Large intestine (tissue), 3 donors: ENCODE results near the gene SAP30L. TPM values are rescaled to one million over a fixed set of nuclear protein-coding genes. Genes with fewer than 3 reads are reported as not detected.

Experiments used
- DNase-seq, 2 donors: peaks; one replicate each; pipeline versions ENCODE4 v3.0.0 to v3.0.0-alpha.2; 2013
- H3K27ac ChIP-seq: one replicate; pipeline ENCODE4 v1.5.1; 2013; ENCODE audit warnings: low read length
- H3K27me3 ChIP-seq: 2 replicates; pipeline ENCODE4 v1.6.1; 2013; ENCODE audit warnings: low read length; ENCODE audit not compliant: control insufficient read depth, insufficient read depth
- H3K36me3 ChIP-seq: 2 replicates; pipeline ENCODE4 v1.6.1; 2013; ENCODE audit warnings: low read length; ENCODE audit not compliant: control insufficient read depth, insufficient read depth
- H3K4me1 ChIP-seq: one replicate; pipeline ENCODE4 v1.6.1; 2013; ENCODE audit warnings: low read length; ENCODE audit not compliant: control insufficient read depth, insufficient read depth
- H3K4me3 ChIP-seq: one replicate; pipeline ENCODE4 v1.5.1; 2013; ENCODE audit warnings: low read length
- H3K9me3 ChIP-seq: one replicate; pipeline ENCODE4 v1.6.1; 2013; ENCODE audit warnings: mild to moderate bottlenecking, low read depth, low read length, moderate library complexity; ENCODE audit not compliant: control insufficient read depth
- WGBS: methylation state at CpG from one replicate; pipeline ENCODE4 v1.1.5; 2013; ENCODE audit warnings: low lambda C conversion rate; ENCODE audit not compliant: insufficient coverage; 5-methylcytosine and 5-hydroxymethylcytosine counted together
- polyA plus RNA-seq: library from polyadenylated mRNA; unstranded; fragments of 120-200 nt; gene quantifications from one replicate; pipeline ENCODE4 v1.2.1, GENCODE V29; 2013

The SAP30L gene
- polyA plus RNA-seq, 1 donor: 39.2 TPM

DNA sequence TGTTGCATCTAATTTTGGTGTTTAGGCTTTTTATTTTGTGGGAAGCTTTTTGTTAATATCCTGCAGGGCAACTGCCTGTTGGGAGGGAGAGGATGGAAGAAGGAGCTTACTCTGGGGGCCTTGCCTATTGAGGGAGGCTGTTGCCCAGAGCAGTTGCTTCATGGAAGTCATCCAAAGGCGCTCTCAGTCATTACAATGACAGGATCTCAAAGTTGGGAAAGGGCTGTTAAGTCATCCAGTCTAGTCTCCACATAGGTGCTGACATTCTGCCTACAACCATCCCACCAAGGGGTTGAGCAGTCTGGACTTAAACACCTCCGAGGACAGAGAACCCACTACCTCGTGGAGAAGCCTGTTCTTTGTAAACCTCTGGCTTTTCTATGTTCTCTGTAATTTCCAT, 13.2 kb downstream of the SAP30L start:
- no peaks in the 10 kb centered on the region for H3K9me3 ChIP-seq
- H3K27me3 ChIP-seq: no peaks in the 10 kb centered on the region
- 100% methylated on average over 1 of the region's 3 CpGs for WGBS
- no peak overlapping the region for H3K4me3 ChIP-seq
- H3K27ac ChIP-seq: no peak overlapping the region
- no peak for DNase-seq
- peaks cover 45% of the 10 kb centered on the region for H3K36me3 ChIP-seq
- H3K4me1 ChIP-seq: no peaks in the 10 kb centered on the region

GRCh38 chr5:154460172-154460571, 14.4 kb downstream of the SAP30L start:
- Histone ChIP-seq H3K27me3 (no peaks in the 10 kb centered on the region), H3K9me3 (no peaks in the 10 kb centered on the region), H3K27ac (no peak overlapping the region), H3K36me3 (peaks cover 34% of the 10 kb centered on the region), H3K4me1 (no peaks in the 10 kb centered on the region), H3K4me3 (no peak overlapping the region)
- 90% methylated on average over 2 of the region's 4 CpGs for WGBS
- no peak for DNase-seq

DNA sequence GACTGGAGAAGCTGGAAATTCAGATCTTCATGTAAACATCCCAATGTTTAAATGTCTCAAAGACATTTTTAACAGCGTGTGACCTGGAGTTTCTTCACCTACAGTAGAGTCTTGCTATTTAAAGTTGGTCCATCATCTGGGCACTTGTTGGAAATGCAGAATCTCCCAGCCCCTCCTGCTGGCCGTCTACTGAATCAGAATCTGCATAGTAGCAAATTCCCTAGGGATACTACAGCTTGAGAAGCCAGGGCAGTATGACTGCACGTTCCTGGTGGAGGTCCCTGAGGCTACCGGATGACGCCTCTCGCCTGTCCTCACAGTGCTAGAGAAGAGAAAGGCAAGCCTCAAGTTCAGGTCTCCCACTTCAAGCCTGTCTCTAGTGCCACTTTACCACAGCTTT, 15.7 kb downstream of the SAP30L start:
- Histone ChIP-seq H3K27me3 (no peaks in the 10 kb centered on the region), H3K27ac (no peak overlapping the region), H3K9me3 (no peaks in the 10 kb centered on the region), H3K4me1 (peaks cover 8% of the 10 kb centered on the region), H3K36me3 (peaks cover 23% of the 10 kb centered on the region), H3K4me3 (no peak overlapping the region)
- DNase-seq: no peak
- WGBS: no CpG with 5 or more reads among the region's 6 CpGs

DNA sequence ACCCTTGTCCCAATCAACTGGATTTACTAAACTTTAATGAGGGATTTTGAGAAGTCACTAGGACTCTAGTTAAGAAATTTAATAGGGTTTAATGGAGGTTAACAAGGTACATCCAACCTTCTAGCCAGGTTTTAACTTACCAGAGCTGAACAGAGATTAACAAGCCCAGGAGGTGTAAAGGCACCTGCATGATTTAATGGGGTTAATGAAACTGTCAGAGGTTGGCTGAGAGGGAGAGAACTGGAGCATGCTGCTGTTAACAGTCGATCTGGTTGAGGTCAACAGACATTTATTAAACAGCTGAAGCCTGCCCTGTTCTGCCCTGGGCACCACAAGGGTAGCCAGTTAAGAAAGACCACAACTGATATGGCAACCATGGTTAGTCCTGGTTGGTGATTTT, 18.6 kb downstream of the SAP30L start:
- Histone ChIP-seq H3K36me3 (no peaks in the 10 kb centered on the region), H3K9me3 (no peaks in the 10 kb centered on the region), H3K27ac (no peak overlapping the region), H3K4me1 (peaks cover 19% of the 10 kb centered on the region), H3K4me3 (no peak overlapping the region), H3K27me3 (peaks cover 5% of the 10 kb centered on the region)
- no CpG with 5 or more reads among the region's 1 CpG for WGBS
- DNase-seq: no peak

DNA sequence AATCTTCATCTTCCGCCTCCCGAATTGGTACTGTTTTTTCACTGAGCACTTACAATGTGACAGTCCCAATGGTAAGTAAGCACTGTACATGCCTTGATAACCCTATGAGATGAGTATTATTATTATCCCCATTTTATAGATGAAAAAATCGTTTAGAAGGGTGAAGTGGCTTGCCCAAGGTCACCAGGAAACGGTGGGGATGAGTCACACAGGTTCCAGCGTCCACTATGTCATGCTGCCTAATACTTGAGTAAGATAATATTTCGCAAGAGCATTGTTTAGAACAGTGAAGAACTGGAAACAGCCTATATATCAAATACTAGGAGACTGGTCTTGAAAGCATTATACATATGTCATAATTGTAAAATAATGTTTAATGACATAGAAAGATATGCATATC, 19.4 kb downstream of the SAP30L start:
- WGBS: no CpG with 5 or more reads among the region's 6 CpGs
- H3K4me1 ChIP-seq: peaks cover 19% of the 10 kb centered on the region
- no peaks in the 10 kb centered on the region for H3K9me3 ChIP-seq
- DNase-seq: peak in 1 of 2 donors; percentile 67
- H3K27ac ChIP-seq: no peak overlapping the region
- no peak overlapping the region for H3K4me3 ChIP-seq
- H3K27me3 ChIP-seq: peaks cover 11% of the 10 kb centered on the region
- H3K36me3 ChIP-seq: no peaks in the 10 kb centered on the region

GRCh38 chr5:154466147-154466546, 20.4 kb downstream of the SAP30L start:
- Histone ChIP-seq H3K4me1 (peaks cover 19% of the 10 kb centered on the region), H3K9me3 (no peaks in the 10 kb centered on the region), H3K4me3 (no peak overlapping the region), H3K27ac (peak overlapping the region; percentile 70), H3K36me3 (no peaks in the 10 kb centered on the region), H3K27me3 (peaks cover 19% of the 10 kb centered on the region)
- no CpG with 5 or more reads among the region's 5 CpGs for WGBS
- peak; percentile 74 to 92 for DNase-seq

DNA sequence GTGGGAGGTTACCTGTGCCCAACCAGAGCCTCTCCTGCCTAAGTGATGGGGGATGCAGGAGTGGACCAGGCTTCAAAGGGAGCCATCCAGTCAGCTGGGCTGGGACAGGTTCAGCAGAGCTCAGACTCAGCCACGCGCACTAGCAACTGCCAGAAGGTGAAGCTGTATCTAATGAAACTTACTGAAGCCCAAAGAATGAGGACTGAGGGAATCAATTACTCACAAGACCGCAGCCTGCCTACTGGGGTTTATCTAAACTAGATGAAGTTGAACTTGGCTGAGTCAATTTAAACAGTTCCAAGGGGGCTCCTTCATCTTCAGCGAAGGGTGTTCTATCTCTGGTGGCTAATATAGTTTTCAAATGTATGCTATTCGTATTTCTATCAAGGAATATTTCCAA, 20.9 kb downstream of the SAP30L start:
- no peaks in the 10 kb centered on the region for H3K9me3 ChIP-seq
- 83% methylated on average over 1 of the region's 5 CpGs for WGBS
- peaks cover 25% of the 10 kb centered on the region for H3K27me3 ChIP-seq
- H3K36me3 ChIP-seq: no peaks in the 10 kb centered on the region
- H3K4me1 ChIP-seq: peaks cover 19% of the 10 kb centered on the region
- no peak overlapping the region for H3K4me3 ChIP-seq
- H3K27ac ChIP-seq: no peak overlapping the region
- DNase-seq: no peak

GRCh38 chr5:154467655-154468354, 22.0 kb downstream of the SAP30L start:
- H3K27ac ChIP-seq: no peak overlapping the region

GRCh38 chr5:154470137-154470536, 24.3 kb downstream of the SAP30L start:
- no peak overlapping the region for H3K4me3 ChIP-seq
- peaks cover 59% of the 10 kb centered on the region for H3K27me3 ChIP-seq
- no peak overlapping the region for H3K27ac ChIP-seq
- H3K36me3 ChIP-seq: no peaks in the 10 kb centered on the region
- WGBS: 8% methylated on average over 2 of the region's 2 CpGs
- H3K4me1 ChIP-seq: peaks cover 28% of the 10 kb centered on the region
- no peak for DNase-seq
- H3K9me3 ChIP-seq: peaks cover 7% of the 10 kb centered on the region

More at GRCh38 chr5:154467655-154468354, 22.0 kb downstream of the SAP30L start:
- Histone ChIP-seq H3K9me3 (peaks cover 2% of the 10 kb centered on the region), H3K36me3 (no peaks in the 10 kb centered on the region), H3K4me1 (peaks cover 19% of the 10 kb centered on the region), H3K4me3 (no peak overlapping the region), H3K27me3 (peaks cover 36% of the 10 kb centered on the region)
- no CpG with 5 or more reads among the region's 18 CpGs for WGBS
- DNase-seq: peak; percentile 57 to 71

DNA sequence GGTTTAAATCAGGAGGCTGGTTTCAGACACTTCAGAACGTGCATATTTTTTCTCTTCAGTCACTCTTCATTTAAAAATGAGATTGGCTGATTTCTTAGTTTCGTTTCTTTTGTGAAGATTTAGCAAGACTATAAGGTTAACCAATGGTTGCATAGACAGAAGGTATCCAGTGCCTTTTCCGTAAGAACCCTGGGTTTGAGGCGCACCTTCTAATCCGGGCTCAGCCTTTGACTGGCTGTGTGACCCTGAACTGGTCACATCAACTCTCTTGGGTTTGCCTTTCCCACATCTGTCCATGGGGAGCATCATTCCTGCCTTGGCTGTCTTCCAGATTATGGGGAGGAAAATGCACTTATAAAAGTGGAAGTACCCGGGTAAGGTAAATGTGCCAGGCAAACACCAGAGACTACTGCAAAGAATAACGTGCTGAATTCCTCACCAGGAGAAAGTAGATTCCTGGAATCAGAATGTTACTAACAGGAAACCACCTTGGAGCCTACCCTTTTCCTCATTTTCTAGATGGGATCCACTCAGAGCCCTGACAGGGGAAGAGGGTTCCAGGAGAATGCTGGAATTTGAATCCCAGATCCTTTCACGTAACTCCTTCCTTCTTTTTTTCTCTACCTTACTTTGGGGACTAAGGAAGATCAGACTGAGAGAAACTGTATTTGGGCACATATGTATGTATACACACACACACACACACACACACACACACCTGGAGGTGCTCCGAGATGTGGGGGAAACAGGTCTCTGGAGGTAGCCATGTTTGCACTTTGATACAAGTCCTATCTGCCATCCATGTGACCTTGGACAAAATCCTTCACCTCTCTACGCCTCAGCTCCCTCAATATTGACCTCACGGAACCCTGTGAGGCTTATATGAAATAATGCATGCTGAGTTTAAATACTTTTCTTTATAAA, 25.4 kb downstream of the SAP30L start:
- DNase-seq: no peak
- H3K27ac ChIP-seq: no peak overlapping the region
- H3K4me3 ChIP-seq: no peak overlapping the region
- H3K9me3 ChIP-seq: peaks cover 11% of the 10 kb centered on the region
- H3K4me1 ChIP-seq: peaks cover 33% of the 10 kb centered on the region
- peaks cover 70% of the 10 kb centered on the region for H3K27me3 ChIP-seq
- WGBS: 0% methylated on average over 1 of the region's 11 CpGs
- no peaks in the 10 kb centered on the region for H3K36me3 ChIP-seq
